Cardiac fibroblast (primary cell): ENCODE results near the gene ARHGAP45.

ENCODE experiments used
- DNase-seq, 2 donors: peaks; one replicate each; pipeline versions ENCODE4 v3.0.0 to v3.0.0-alpha.2; 2010; ENCODE audit warnings: low read depth in 2 of 2
- H3K4me3 ChIP-seq, 2 donors: replicated peaks in 1 of 2; 1 replicate in 1 of 2; 2 replicates in 1 of 2; pipeline ENCODE4 v1.5.1; 2011; ENCODE audit warnings: low read depth in 2 of 2, low read length in 2 of 2, mild to moderate bottlenecking in 2 of 2, moderate library complexity in 1 of 2
- TF ChIP-seq, protein P1 (sequence below): IDR thresholded peaks from one replicate; pipeline ENCODE4 v1.5.1; 2011; ENCODE audit warnings: low read depth, mild to moderate bottlenecking, low read length, inconsistent platforms

Gene ARHGAP45

DNA sequence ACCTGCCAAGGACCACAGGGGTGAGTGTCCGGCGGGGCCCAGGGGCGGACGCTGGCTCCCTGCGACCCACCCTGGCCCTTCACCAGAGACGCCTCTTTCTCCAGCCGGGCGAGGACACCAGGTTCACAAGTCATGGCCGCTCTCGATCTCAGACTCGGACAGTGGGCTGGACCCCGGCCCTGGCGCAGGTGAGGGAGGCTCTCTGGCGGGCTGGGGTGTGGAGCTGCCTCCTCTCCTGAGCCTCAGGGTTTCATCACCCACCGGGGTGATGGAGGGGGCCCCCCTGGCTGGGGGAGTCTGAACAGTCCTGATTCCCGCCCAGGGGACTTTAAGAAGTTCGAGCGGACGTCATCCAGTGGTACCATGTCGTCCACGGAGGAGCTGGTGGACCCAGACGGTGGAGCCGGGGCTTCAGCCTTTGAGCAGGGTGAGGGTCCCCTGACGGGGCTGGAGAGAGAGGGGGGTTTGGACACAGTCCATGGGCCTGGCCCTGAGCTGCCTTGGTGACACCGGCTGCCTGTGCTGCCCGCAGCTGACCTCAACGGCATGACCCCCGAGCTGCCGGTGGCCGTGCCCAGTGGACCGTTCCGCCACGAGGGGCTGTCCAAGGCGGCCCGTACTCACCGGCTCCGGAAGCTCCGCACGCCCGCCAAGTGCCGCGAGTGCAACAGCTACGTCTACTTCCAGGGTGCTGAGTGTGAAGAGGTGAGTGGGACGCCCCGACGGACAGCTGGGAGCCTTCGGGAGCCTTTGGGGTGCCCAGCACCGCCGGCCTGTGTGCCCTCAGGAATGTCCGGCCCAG is 13.6 kb downstream of the ARHGAP45 start:
- DNase-seq, result no peak
- TF ChIP-seq, protein P1, sequence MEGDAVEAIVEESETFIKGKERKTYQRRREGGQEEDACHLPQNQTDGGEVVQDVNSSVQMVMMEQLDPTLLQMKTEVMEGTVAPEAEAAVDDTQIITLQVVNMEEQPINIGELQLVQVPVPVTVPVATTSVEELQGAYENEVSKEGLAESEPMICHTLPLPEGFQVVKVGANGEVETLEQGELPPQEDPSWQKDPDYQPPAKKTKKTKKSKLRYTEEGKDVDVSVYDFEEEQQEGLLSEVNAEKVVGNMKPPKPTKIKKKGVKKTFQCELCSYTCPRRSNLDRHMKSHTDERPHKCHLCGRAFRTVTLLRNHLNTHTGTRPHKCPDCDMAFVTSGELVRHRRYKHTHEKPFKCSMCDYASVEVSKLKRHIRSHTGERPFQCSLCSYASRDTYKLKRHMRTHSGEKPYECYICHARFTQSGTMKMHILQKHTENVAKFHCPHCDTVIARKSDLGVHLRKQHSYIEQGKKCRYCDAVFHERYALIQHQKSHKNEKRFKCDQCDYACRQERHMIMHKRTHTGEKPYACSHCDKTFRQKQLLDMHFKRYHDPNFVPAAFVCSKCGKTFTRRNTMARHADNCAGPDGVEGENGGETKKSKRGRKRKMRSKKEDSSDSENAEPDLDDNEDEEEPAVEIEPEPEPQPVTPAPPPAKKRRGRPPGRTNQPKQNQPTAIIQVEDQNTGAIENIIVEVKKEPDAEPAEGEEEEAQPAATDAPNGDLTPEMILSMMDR, result no peak
- H3K4me3 ChIP-seq, result no peak overlapping the region

DNA sequence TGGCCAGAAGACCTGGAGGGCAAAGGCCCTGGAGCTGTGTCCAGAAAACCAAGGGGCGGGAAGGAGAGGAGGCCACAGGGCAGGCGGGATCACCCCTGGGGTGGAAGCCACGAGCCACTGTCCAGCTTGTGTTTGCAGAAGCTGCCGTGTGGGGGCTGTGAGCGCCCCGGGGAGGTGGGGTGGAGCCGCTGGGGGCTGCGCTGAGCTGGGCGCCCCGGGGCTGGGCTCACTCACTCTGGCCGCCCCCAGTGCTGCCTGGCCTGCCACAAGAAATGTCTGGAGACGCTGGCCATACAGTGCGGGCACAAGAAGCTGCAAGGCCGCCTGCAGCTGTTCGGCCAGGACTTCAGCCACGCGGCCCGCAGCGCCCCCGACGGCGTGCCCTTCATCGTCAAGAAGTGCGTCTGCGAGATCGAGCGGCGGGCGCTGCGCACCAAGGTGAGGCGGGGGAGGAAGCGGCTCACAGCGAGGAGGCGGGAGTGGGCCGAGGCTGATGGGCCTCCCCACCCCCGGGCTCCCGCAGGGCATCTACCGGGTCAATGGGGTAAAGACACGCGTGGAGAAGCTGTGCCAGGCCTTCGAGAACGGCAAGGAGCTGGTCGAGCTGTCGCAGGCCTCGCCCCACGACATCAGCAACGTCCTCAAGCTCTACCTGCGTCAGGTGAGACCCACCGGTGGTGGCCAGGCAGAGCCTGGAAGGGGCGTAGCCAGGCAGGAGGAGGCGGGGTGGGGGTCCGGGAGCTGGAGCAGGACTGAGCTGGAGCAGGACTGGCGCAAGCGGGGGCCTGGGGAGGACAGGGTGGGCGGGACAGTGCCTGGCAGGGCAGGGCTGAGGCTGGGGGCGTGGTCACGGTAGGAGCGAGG is 14.6 kb downstream of the ARHGAP45 start:
- TF ChIP-seq, protein P1, result no peak
- DNase-seq, result no peak
- H3K4me3 ChIP-seq, result no peak overlapping the region

DNA sequence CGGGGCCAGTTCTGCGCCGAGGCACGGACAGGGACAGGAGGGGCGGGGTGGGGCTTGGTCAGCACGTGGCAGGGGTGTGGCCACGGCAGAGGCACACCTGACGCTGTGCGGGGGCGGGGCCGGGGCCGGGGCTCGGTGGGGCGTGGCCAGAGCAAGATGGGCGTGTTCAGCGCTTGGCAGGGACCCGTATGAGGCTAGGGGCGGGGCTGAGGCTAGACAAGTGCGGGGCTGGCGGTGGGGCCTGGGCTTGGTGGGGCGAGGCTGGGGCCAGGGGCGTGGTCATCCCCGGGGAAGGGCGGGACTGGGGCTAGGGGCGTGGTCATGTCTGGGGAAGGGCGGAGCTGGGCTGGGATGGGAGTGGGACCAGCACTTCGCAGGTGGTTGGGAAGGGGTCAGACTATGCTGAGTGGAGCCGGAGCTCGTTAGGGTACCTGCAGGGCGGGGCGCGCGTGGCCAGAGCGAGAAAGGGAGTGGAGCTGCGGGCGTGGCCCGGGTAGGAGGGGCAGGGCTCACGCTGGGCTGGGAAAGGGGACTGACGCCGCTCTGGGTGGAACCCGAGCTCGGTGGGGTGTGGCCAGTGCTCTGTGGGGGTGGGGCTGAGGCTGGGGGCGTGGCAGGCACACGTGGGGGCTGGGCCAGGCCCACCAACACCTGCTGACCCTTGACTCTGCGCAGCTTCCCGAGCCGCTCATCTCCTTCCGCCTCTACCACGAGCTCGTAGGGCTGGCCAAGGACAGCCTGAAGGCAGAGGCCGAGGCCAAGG is 15.4 kb downstream of the ARHGAP45 start:
- peak overlapping the region in 1 of 2 donors; percentile 22 for H3K4me3 ChIP-seq
- peak in 1 of 2 donors; percentile 52 for DNase-seq
- TF ChIP-seq, protein P1, result no peak

DNA sequence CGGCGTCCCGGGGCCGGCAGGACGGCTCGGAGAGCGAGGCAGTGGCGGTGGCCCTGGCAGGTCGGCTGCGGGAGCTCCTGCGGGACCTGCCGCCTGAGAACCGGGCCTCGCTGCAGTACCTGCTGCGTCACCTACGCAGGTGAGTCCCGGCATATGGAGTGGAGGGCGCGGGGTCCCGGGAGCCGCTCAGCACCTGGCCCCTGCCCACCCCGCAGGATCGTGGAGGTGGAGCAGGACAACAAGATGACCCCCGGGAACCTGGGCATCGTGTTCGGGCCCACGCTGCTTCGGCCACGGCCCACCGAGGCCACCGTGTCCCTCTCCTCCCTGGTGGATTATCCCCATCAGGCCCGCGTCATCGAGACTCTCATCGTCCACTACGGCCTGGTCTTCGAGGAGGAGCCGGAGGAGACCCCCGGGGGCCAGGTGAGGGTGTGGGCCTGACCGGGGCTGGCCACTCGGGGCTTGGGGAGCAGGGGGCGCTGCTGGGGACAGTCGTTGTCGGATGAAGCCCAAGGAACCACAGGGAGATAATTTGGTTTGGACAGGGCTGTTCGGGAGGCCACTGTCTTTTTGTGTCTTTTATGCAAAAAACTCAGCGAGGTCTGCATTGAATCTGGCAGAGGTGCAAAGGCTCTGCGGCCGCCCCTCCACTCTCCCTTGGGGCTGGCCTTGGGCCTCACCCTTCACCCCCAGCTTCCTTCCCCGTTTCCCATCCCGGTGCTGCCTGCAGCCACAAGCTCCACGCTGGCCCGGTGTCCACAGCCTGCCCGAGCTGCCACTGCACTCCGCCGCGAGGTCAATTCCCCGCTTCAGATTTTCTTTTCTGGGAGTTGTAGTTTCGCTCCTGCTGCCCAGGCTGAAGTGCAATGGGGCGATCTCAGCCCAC is 16.2 kb downstream of the ARHGAP45 start:
- no peak for DNase-seq
- peak overlapping the region in 1 of 2 donors; percentile 22 for H3K4me3 ChIP-seq
- TF ChIP-seq, protein P1, result no peak

DNA sequence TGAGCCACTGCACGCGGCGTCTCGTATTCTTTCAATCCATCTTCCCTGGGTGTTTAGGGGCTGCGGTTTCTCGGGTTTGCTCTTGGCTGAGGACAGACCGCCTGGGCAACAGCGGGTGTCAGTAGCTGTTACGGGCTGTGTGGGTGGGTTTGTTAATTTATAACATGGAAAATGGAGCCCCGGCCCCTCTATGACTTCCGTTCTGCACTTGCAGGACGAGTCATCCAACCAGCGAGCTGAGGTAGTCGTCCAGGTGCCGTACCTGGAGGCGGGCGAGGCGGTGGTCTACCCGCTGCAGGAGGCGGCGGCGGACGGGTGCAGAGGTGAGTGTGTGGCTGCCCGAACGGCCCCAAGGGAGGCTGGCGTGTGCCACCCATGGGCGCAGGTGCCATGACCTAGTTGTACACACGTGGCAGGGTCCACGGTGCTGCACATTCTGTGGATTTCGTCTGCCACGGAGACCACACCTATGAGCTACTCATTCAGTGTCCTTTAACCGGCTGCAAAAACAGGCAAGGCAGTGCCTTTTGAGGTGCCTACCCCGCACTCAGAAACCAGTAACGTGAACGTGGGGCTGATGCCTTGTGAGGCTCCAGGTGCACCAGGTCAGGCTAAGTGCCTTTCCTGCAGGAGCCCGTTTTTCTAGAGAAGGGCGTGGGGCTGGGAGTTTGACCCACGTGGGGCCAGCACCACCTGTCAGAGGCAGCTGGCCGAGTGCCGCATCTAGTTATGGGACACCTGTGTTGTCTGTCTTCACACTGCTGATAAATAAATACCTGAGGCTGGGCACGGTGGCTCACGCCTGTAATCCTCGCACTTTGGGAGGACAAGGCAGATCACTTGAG is 17.3 kb downstream of the ARHGAP45 start:
- H3K4me3 ChIP-seq, result no peak overlapping the region
- TF ChIP-seq, protein P1, result no peak
- no peak for DNase-seq
